Activated naive CD8-positive, alpha-beta T cell treated with anti-CD3 and anti-CD28 coated beads, Interleukin-2, amount 50 U/mL, for 24 hours (primary cell): ENCODE data around the gene AANAT.
"Not testable (repeated sequence)": the region's sequence is repeated elsewhere in the genome, so short reads cannot be mapped to it uniquely, and the experiment has no call there.

Experiments
- ATAC-seq: fragments of 150-1000 bp; cut with Tn5 transposase; one replicate; pipeline ENCODE4 v1.10.0; 2021
- DNase-seq: peaks from one replicate; pipeline ENCODE4 v3.0.0; 2021
- H3K27ac Mint-ChIP-seq: one replicate; pipeline ENCODE4 v1.8.0; 2021; ENCODE audit warnings: mild to moderate bottlenecking, mixed read lengths
- H3K27me3 Mint-ChIP-seq: one replicate; pipeline ENCODE4 v1.8.0; 2021; ENCODE audit warnings: mixed read lengths
- H3K36me3 Mint-ChIP-seq: one replicate; pipeline ENCODE4 v1.8.0; 2021; ENCODE audit warnings: low read depth, mixed read lengths
- H3K4me1 Mint-ChIP-seq: one replicate; pipeline ENCODE4 v1.8.0; 2021; ENCODE audit warnings: mixed read lengths
- H3K4me3 Mint-ChIP-seq: one replicate; pipeline ENCODE4 v1.8.0; 2021; ENCODE audit warnings: mild to moderate bottlenecking, moderate library complexity, mixed read lengths
- H3K9me3 Mint-ChIP-seq: one replicate; pipeline ENCODE4 v1.8.0; 2021; ENCODE audit warnings: mixed read lengths

Gene AANAT

GRCh38 chr17:76511668-76512365 is 44.4 kb downstream of the AANAT start:
- Mint-ChIP-seq H3K27me3 (no peaks in the 10 kb centered on the region), H3K4me3 (no peak overlapping the region), H3K36me3 (no peaks in the 10 kb centered on the region), H3K27ac (no peak overlapping the region), H3K9me3 (no peaks in the 10 kb centered on the region), H3K4me1 (peaks cover 41% of the 10 kb centered on the region)
- no peak for ATAC-seq
- DNase-seq: no peak

GRCh38 chr17:76512366-76513305 is 45.2 kb downstream of the AANAT start:
- peak overlapping the region; percentile 47 for H3K27ac Mint-ChIP-seq
- no peak for ATAC-seq

GRCh38 chr17:76513306-76513692 is 45.9 kb downstream of the AANAT start:
- no peak overlapping the region for H3K4me3 Mint-ChIP-seq
- peaks cover 49% of the 10 kb centered on the region for H3K4me1 Mint-ChIP-seq
- DNase-seq: no peak
- H3K9me3 Mint-ChIP-seq: no peaks in the 10 kb centered on the region
- H3K27me3 Mint-ChIP-seq: no peaks in the 10 kb centered on the region
- peak overlapping the region; percentile 47 for H3K27ac Mint-ChIP-seq
- no peak for ATAC-seq
- no peaks in the 10 kb centered on the region for H3K36me3 Mint-ChIP-seq

More at GRCh38 chr17:76512366-76513305, 45.2 kb downstream of the AANAT start:
- H3K36me3 Mint-ChIP-seq: no peaks in the 10 kb centered on the region
- H3K4me3 Mint-ChIP-seq: no peak overlapping the region
- H3K4me1 Mint-ChIP-seq: peaks cover 44% of the 10 kb centered on the region
- no peaks in the 10 kb centered on the region for H3K27me3 Mint-ChIP-seq
- no peaks in the 10 kb centered on the region for H3K9me3 Mint-ChIP-seq
- no peak for DNase-seq

GRCh38 chr17:76514355-76514754 is 47.0 kb downstream of the AANAT start:
- H3K4me3 Mint-ChIP-seq: not testable (repeated sequence)

GRCh38 chr17:76515274-76515949 is 48.0 kb downstream of the AANAT start:
- Mint-ChIP-seq H3K36me3 (no peaks in the 10 kb centered on the region), H3K27me3 (no peaks in the 10 kb centered on the region), H3K4me3 (peak overlapping the region; percentile 66), H3K9me3 (no peaks in the 10 kb centered on the region), H3K27ac (peak overlapping the region; percentile 94), H3K4me1 (peaks cover 53% of the 10 kb centered on the region)
- ATAC-seq (peak; percentile 93), DNase-seq (peak; percentile 76)

More at GRCh38 chr17:76514355-76514754, 47.0 kb downstream of the AANAT start:
- H3K4me1 Mint-ChIP-seq: peaks cover 53% of the 10 kb centered on the region
- not testable (repeated sequence) for ATAC-seq, DNase-seq, H3K9me3 Mint-ChIP-seq, H3K36me3 Mint-ChIP-seq, H3K27me3 Mint-ChIP-seq
- peak overlapping the region; percentile 94 for H3K27ac Mint-ChIP-seq

GRCh38 chr17:76517638-76518038 is 50.2 kb downstream of the AANAT start:
- H3K36me3 Mint-ChIP-seq: no peaks in the 10 kb centered on the region
- ATAC-seq: no peak
- no peaks in the 10 kb centered on the region for H3K9me3 Mint-ChIP-seq
- no peak overlapping the region for H3K27ac Mint-ChIP-seq
- H3K27me3 Mint-ChIP-seq: no peaks in the 10 kb centered on the region
- no peak for DNase-seq
- H3K4me3 Mint-ChIP-seq: no peak overlapping the region
- H3K4me1 Mint-ChIP-seq: peaks cover 47% of the 10 kb centered on the region

GRCh38 chr17:76519048-76519966 is 51.9 kb downstream of the AANAT start:
- Mint-ChIP-seq H3K27me3 (no peaks in the 10 kb centered on the region), H3K9me3 (no peaks in the 10 kb centered on the region), H3K4me1 (peaks cover 45% of the 10 kb centered on the region), H3K36me3 (no peaks in the 10 kb centered on the region), H3K4me3 (no peak overlapping the region), H3K27ac (peak overlapping the region; percentile 73)
- no peak for ATAC-seq
- no peak for DNase-seq
